Esophagus muscularis mucosa (tissue), 4 donors: ENCODE measurements around the gene ADGRG6. TPM values are rescaled to one million over a fixed set of nuclear protein-coding genes. Genes with fewer than 3 reads are reported as not detected.

Experiments used
- DNase-seq: peaks from one replicate; pipeline ENCODE4 v3.0.0-alpha.2; 2017; ENCODE audit errors: extremely low spot score
- H3K27ac ChIP-seq, 4 donors: fragments of 200-600 bp; sonication (generic); replicated peaks in 1 of 4; 1 replicate in 3 of 4; 2 replicates in 1 of 4; pipeline ENCODE4 v1.5.1; 2016 to 2019; ENCODE audit warnings: mild to moderate bottlenecking in 1 of 4
- H3K27me3 ChIP-seq, 4 donors: fragments of 200-600 bp; sonication (generic); one replicate each; pipeline versions ENCODE4 v1.5.1 to v1.6.0; 2016 to 2019
- H3K36me3 ChIP-seq, 4 donors: fragments of 200-600 bp; sonication (generic); one replicate each; pipeline ENCODE4 v1.5.1; 2016 to 2019
- H3K4me1 ChIP-seq, 4 donors: fragments of 200-600 bp; sonication (generic); one replicate each; pipeline ENCODE4 v1.5.1; 2016 to 2019
- H3K4me3 ChIP-seq, 4 donors: fragments of 200-600 bp; sonication (generic); 1 replicate in 2 of 4; 2 replicates in 2 of 4; pipeline ENCODE4 v1.5.1; 2016 to 2019; ENCODE audit warnings: mild to moderate bottlenecking in 4 of 4, moderate library complexity in 1 of 4
- H3K9me3 ChIP-seq, 4 donors: fragments of 200-600 bp; sonication (generic); 1 replicate in 3 of 4; 2 replicates in 1 of 4; pipeline ENCODE4 v1.5.1; 2016 to 2019
- CTCF ChIP-seq, 3 experiments: fragments of 200-600 bp in 2 of 3; fragments of 450-650 bp in 1 of 3; sonication (generic) in 2 of 3; IDR thresholded peaks; one replicate each; pipeline ENCODE4 v1.5.1; 2017 to 2019; ENCODE audit warnings: antibody characterized with exemption in 3 of 3, mild to moderate bottlenecking in 2 of 3, moderate library complexity in 1 of 3
- EP300 ChIP-seq: sonication (generic); formaldehyde crosslinking; IDR thresholded peaks from one replicate; pipeline ENCODE4 v1.6.1; 2017; ENCODE audit warnings: antibody characterized with exemption
- POLR2A ChIP-seq: fragments of 450-650 bp; IDR thresholded peaks from one replicate; pipeline ENCODE4 v1.6.1; 2017; ENCODE audit warnings: antibody characterized with exemption, moderate library complexity, mild to moderate bottlenecking, low read depth
- POLR2AphosphoS5 ChIP-seq, 2 donors: sonication (generic); formaldehyde crosslinking; IDR thresholded peaks; one replicate each; pipeline ENCODE4 v1.6.1; 2017; ENCODE audit warnings: antibody characterized with exemption in 2 of 2
- WGBS: methylation state at CpG from one replicate; pipeline ENCODE4 v1.1.5; 2018; 5-methylcytosine and 5-hydroxymethylcytosine counted together
- intact Hi-C: fragments of 100-400 bp; cut with DNase I; formaldehyde crosslinking; loops from one replicate; pipeline ENCODE4 v1.15.1; 2023
- total RNA-seq, 4 donors: library from RNA; depleted of rRNA; stranded (reverse); fragments of >200 nt; gene quantifications; one replicate each; pipeline versions ENCODE4 v1.1.0 to v1.2.1, GENCODE V29; 2016

Gene ADGRG6
- total RNA-seq, 4 donors from 2014 or later = 5.5 to 11.8 (median 8.0) TPM

GRCh38 chr6:142429195-142429594 is 127.4 kb downstream of the ADGRG6 start:
- Histone ChIP-seq H3K36me3 (no peaks in the 10 kb centered on the region), H3K27me3 (no peaks in the 10 kb centered on the region), H3K4me1 (no peaks in the 10 kb centered on the region)

GRCh38 chr6:142433419-142433818 is 131.6 kb downstream of the ADGRG6 start:
- no peaks in the 10 kb centered on the region for H3K9me3 ChIP-seq
- intact Hi-C loops = no loop called here
- H3K27me3 ChIP-seq = no peaks in the 10 kb centered on the region
- no peaks in the 10 kb centered on the region for H3K36me3 ChIP-seq
- no peak for DNase-seq
- WGBS = 78% methylated on average over 4 of the region's 4 CpGs
- no peaks in the 10 kb centered on the region for H3K4me1 ChIP-seq
- TF ChIP-seq CTCF (IDR thresholded peaks at IDR 0.05) = no peak
- no peak for TF ChIP-seq POLR2AphosphoS5 (IDR thresholded peaks at IDR 0.05)
- TF ChIP-seq EP300 = no peak
- no peak for TF ChIP-seq POLR2A
- no peak overlapping the region for H3K27ac ChIP-seq
- no peak overlapping the region for H3K4me3 ChIP-seq

More at GRCh38 chr6:142429195-142429594, 127.4 kb downstream of the ADGRG6 start:
- H3K9me3 ChIP-seq = no peaks in the 10 kb centered on the region
- intact Hi-C loops = no loop called here
- H3K27ac ChIP-seq = no peak overlapping the region
- no peak for DNase-seq
- TF ChIP-seq POLR2AphosphoS5 (IDR thresholded peaks at IDR 0.05) (no peak), POLR2A (no peak), CTCF (IDR thresholded peaks at IDR 0.05) (no peak), EP300 (no peak)
- H3K4me3 ChIP-seq = no peak overlapping the region

- 94% methylated on average over 1 of the region's 1 CpG for WGBS
- intact Hi-C loops = no loop called here
- no peak overlapping the region for H3K4me3 ChIP-seq
Observed at GRCh38 chr6:142438898-142439297, 137.1 kb downstream of the ADGRG6 start.

DNA sequence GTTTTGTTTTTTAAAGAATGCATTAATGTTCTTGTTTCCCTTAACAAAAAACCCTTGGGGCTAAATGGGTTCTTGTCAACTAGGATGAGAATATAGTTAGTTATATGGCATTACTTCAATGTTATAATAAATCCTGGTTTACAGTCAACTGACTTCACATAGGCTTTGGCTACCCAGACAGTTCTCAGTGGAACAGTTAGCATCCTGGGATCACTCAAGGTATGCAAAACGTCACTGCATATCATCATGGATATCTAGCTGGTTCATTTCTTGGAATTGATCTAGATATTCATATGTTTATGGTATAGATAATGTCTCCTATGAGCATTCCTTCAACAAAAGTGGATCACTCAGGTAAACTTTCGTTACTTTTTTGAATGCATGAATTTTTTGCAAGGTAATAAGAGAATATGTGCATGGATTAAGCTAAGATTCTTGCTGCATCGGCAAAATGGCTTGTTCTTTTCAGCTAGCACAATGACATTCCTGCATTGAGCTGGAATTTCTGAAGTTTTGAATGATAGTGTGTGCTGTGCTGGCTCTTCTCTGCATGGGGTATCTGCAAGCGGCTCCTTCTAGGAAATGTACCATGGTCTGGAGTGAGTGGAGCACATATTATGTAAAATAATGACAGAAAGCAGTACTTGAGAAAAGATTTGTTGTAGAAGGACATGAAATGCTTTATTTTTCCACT is 138.9 kb downstream of the ADGRG6 start:
- no peak for TF ChIP-seq POLR2AphosphoS5 (IDR thresholded peaks at IDR 0.05)
- no peak for TF ChIP-seq CTCF (IDR thresholded peaks at IDR 0.05)
- TF ChIP-seq POLR2A = no peak
- TF ChIP-seq EP300 = no peak
- intact Hi-C loops = no loop called here
- H3K4me3 ChIP-seq = no peak overlapping the region
- no peak overlapping the region for H3K27ac ChIP-seq
- WGBS = 73% methylated on average over 4 of the region's 4 CpGs
- no peaks in the 10 kb centered on the region for H3K4me1 ChIP-seq
- H3K9me3 ChIP-seq = no peaks in the 10 kb centered on the region
- H3K36me3 ChIP-seq = no peaks in the 10 kb centered on the region
- H3K27me3 ChIP-seq = no peaks in the 10 kb centered on the region
- DNase-seq = no peak

More at GRCh38 chr6:142438898-142439297, 137.1 kb downstream of the ADGRG6 start:
- DNase-seq = no peak
- TF ChIP-seq EP300 (no peak), POLR2AphosphoS5 (IDR thresholded peaks at IDR 0.05) (no peak), POLR2A (no peak), CTCF (IDR thresholded peaks at IDR 0.05) (no peak)
- no peaks in the 10 kb centered on the region for H3K36me3 ChIP-seq
- no peaks in the 10 kb centered on the region for H3K27me3 ChIP-seq
- no peaks in the 10 kb centered on the region for H3K4me1 ChIP-seq
- H3K27ac ChIP-seq = no peak overlapping the region
- no peaks in the 10 kb centered on the region for H3K9me3 ChIP-seq

- DNase-seq = no peak
- Histone ChIP-seq H3K9me3 (no peaks in the 10 kb centered on the region), H3K27ac (no peak overlapping the region), H3K27me3 (no peaks in the 10 kb centered on the region), H3K36me3 (no peaks in the 10 kb centered on the region), H3K4me1 (peaks cover 0 to 7% (median 5%) of the 10 kb centered on the region in 4 donors), H3K4me3 (no peak overlapping the region)
- no peak for TF ChIP-seq EP300
- TF ChIP-seq POLR2AphosphoS5 (IDR thresholded peaks at IDR 0.05) = no peak
- TF ChIP-seq CTCF (IDR thresholded peaks at IDR 0.05) = no peak
- TF ChIP-seq POLR2A = no peak
- 88% methylated on average over 3 of the region's 3 CpGs for WGBS
- intact Hi-C loops = no loop called here
Observed at GRCh38 chr6:142441716-142442115, 139.9 kb downstream of the ADGRG6 start.
